Activated CD8-positive, alpha-beta memory T cell treated with anti-CD3 and anti-CD28 coated beads for 1 hour (primary cell): ENCODE measurements around the gene SLC26A1.

Experiments used
- DNase-seq, 2 donors: peaks; one replicate each; pipeline ENCODE4 v3.0.0-alpha.2; 2020; ENCODE audit warnings: low read depth in 1 of 2; ENCODE audit errors: extremely low read depth in 1 of 2

The SLC26A1 gene

GRCh38 chr4:967113-968104 is 25.8 kb downstream of the SLC26A1 start:
- DNase-seq, result no peak

- no peak for DNase-seq
Measured at GRCh38 chr4:966266-967112, 26.7 kb downstream of the SLC26A1 start.

- no peak for DNase-seq
Measured at GRCh38 chr4:965766-966134, 27.5 kb downstream of the SLC26A1 start.

GRCh38 chr4:965048-965765 is 28.0 kb downstream of the SLC26A1 start:
- DNase-seq, result no peak

- no peak for DNase-seq
Measured at GRCh38 chr4:964346-965025, 28.7 kb downstream of the SLC26A1 start.

GRCh38 chr4:963276-964225 is 29.7 kb downstream of the SLC26A1 start:
- DNase-seq, result no peak

- DNase-seq, result no peak
Measured at GRCh38 chr4:962231-963208, 30.7 kb downstream of the SLC26A1 start.

GRCh38 chr4:961351-962230 is 31.6 kb downstream of the SLC26A1 start:
- no peak for DNase-seq

GRCh38 chr4:960636-961350 is 32.4 kb downstream of the SLC26A1 start:
- no peak for DNase-seq

- DNase-seq, result no peak
Measured at GRCh38 chr4:960140-960635, 33.0 kb downstream of the SLC26A1 start.

- no peak for DNase-seq
Measured at GRCh38 chr4:959338-960139, 33.7 kb downstream of the SLC26A1 start.

GRCh38 chr4:958696-959337 is 34.4 kb downstream of the SLC26A1 start:
- no peak for DNase-seq

- DNase-seq, result no peak
Measured at GRCh38 chr4:958314-958665, 34.9 kb downstream of the SLC26A1 start.

GRCh38 chr4:957581-958313 is 35.5 kb downstream of the SLC26A1 start:
- DNase-seq, result no peak

- no peak for DNase-seq
Measured at GRCh38 chr4:957231-957580, 36.0 kb downstream of the SLC26A1 start.
